Measurements from ENCODE around the gene SMIM21. TPM values are rescaled to one million over a fixed set of nuclear protein-coding genes. Genes with fewer than 3 reads are reported as not detected.

SMIM21 gene
- total RNA-seq, 3 donors from 2014 or later (not counting 1 experiment from before 2014, with no cell fraction given) = not detected

DNA sequence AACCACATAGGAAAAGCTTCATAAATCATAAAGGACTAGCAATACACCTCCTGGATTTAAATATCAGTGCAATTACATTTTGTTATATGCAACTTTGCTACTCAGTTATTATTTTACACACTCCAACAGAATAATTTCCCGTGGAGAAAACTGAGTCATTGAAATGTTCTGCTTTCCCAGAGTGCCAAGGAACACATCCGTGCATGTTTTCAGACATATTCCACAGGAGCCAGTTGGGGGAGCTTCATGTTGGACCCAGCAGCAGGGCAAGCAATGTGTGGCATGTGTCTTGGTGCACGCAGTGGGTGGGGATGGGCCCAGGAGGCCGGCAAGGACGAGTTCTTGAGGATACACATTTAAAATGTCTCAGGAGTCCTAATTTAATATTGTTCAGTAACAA is 14.4 kb upstream of the SMIM21 start:
- Mint-ChIP-seq H3K9me3 (no peaks in the 10 kb centered on the region), H3K27me3 (ENCODE audit: low read depth in 2 of 2) (peaks cover 10 to 16% of the 10 kb centered on the region in 2 donors), H3K4me1 (peaks cover 7% of the 10 kb centered on the region in 2 donors), H3K4me3 (no peak overlapping the region), H3K36me3 (no peaks in the 10 kb centered on the region), H3K27ac (no peak overlapping the region)
- no peaks in the 10 kb centered on the region for H3K27me3 ChIP-seq (ENCODE audit: control insufficient read depth, insufficient read depth, low read length)
- ATAC-seq (no peak), DNase-seq (no peak)
- no peaks in the 10 kb centered on the region for H3K4me1 ChIP-seq (ENCODE audit: control insufficient read depth, insufficient read depth, low read length)
- intact Hi-C loops (cut with micrococcal nuclease) = no loop called here
- H3K36me3 ChIP-seq (ENCODE audit: control insufficient read depth, insufficient read depth, low read length) = no peaks in the 10 kb centered on the region
- 86% methylated on average over 5 of the region's 5 CpGs for WGBS (ENCODE audit: insufficient coverage)
- TF ChIP-seq CTCF (IDR thresholded peaks at IDR 0.05) = no peak
- no peaks in the 10 kb centered on the region for H3K9me3 ChIP-seq (ENCODE audit: control insufficient read depth, insufficient read depth, low read length)
- no peak overlapping the region for H3K4me3 ChIP-seq (ENCODE audit: low read length)
- H3K27ac ChIP-seq (ENCODE audit: low read length) = no peak overlapping the region

DNA sequence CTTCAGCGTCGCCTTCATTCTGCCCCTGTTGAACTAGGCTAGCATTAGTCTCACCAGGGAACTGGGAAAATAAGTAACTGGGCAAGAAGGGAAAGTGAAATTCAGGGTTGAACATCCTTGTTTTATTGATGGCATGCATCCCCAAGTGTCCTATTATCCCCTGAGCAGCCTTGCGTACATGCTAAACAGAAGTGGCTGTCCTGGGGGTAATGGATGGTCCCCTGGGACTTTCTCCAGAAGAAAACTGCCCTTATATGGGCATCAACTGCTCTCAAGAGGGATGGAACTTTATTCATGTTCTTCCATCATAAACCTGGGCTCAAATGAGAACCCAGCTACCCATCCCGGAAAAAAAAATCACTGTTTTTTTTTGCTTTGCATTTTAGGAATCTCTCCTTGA is 11.8 kb upstream of the SMIM21 start:
- Histone ChIP-seq H3K27me3 (ENCODE audit: control insufficient read depth, insufficient read depth, low read length) (no peaks in the 10 kb centered on the region), H3K4me1 (ENCODE audit: control insufficient read depth, insufficient read depth, low read length) (no peaks in the 10 kb centered on the region), H3K4me3 (ENCODE audit: low read length) (no peak overlapping the region), H3K27ac (ENCODE audit: low read length) (no peak overlapping the region), H3K9me3 (ENCODE audit: control insufficient read depth, insufficient read depth, low read length) (no peaks in the 10 kb centered on the region), H3K36me3 (ENCODE audit: control insufficient read depth, insufficient read depth, low read length) (no peaks in the 10 kb centered on the region)
- Mint-ChIP-seq H3K27me3 (ENCODE audit: low read depth in 2 of 2) (peaks cover 17 to 22% of the 10 kb centered on the region in 2 donors), H3K36me3 (no peaks in the 10 kb centered on the region), H3K9me3 (no peaks in the 10 kb centered on the region), H3K4me1 (peaks cover 7% of the 10 kb centered on the region in 2 donors), H3K4me3 (no peak overlapping the region), H3K27ac (no peak overlapping the region)
- no peak for DNase-seq
- intact Hi-C loops (cut with micrococcal nuclease) = no loop called here
- TF ChIP-seq CTCF (IDR thresholded peaks at IDR 0.05) = no peak
- ATAC-seq = no peak
- 96% methylated on average over 4 of the region's 4 CpGs for WGBS (ENCODE audit: insufficient coverage)

- WGBS (ENCODE audit: insufficient coverage) = 72% methylated on average over 3 of the region's 3 CpGs
- Mint-ChIP-seq H3K4me3 (no peak overlapping the region), H3K27ac (no peak overlapping the region), H3K27me3 (ENCODE audit: low read depth in 2 of 2) (peaks cover 12 to 19% of the 10 kb centered on the region in 2 donors), H3K36me3 (no peaks in the 10 kb centered on the region), H3K9me3 (no peaks in the 10 kb centered on the region), H3K4me1 (peaks cover 3% of the 10 kb centered on the region in 2 donors)
- H3K27me3 ChIP-seq (ENCODE audit: control insufficient read depth, insufficient read depth, low read length) = no peaks in the 10 kb centered on the region
- no peaks in the 10 kb centered on the region for H3K9me3 ChIP-seq (ENCODE audit: control insufficient read depth, insufficient read depth, low read length)
- ATAC-seq = no peak
- DNase-seq = no peak
- intact Hi-C loops (cut with micrococcal nuclease) = no loop called here
- H3K27ac ChIP-seq (ENCODE audit: low read length) = no peak overlapping the region
- no peaks in the 10 kb centered on the region for H3K36me3 ChIP-seq (ENCODE audit: control insufficient read depth, insufficient read depth, low read length)
- no peak overlapping the region for H3K4me3 ChIP-seq (ENCODE audit: low read length)
- no peaks in the 10 kb centered on the region for H3K4me1 ChIP-seq (ENCODE audit: control insufficient read depth, insufficient read depth, low read length)
- TF ChIP-seq CTCF (IDR thresholded peaks at IDR 0.05) = no peak
Observed at GRCh38 chr18:75438891-75439290, 11.4 kb upstream of the SMIM21 start.

DNA sequence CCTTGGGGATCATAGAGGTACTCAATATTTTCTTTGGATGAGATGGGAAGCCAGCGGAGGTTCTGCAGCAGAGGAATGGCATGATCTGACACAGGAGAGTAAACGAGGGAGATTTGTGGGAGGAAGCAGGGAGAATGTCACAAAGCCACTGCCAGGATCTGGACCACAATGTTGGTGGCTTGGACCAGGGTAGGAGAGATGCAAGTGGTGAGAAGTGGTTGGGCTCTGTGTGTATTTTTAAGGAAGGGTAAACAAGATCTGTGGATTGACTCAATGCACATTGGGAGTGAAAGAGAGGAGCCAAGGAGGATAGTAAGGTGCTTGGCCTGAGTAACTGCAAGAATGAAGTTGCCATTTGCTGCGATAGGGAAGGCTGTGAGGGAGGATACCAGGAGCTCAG is 10.5 kb upstream of the SMIM21 start:
- ATAC-seq (no peak), DNase-seq (no peak)
- H3K36me3 Mint-ChIP-seq = no peaks in the 10 kb centered on the region
- H3K27ac Mint-ChIP-seq = no peak overlapping the region
- no peaks in the 10 kb centered on the region for H3K4me1 Mint-ChIP-seq
- Histone ChIP-seq H3K9me3 (ENCODE audit: control insufficient read depth, insufficient read depth, low read length) (no peaks in the 10 kb centered on the region), H3K27me3 (ENCODE audit: control insufficient read depth, insufficient read depth, low read length) (no peaks in the 10 kb centered on the region), H3K27ac (ENCODE audit: low read length) (no peak overlapping the region), H3K4me3 (ENCODE audit: low read length) (no peak overlapping the region), H3K4me1 (ENCODE audit: control insufficient read depth, insufficient read depth, low read length) (no peaks in the 10 kb centered on the region), H3K36me3 (ENCODE audit: control insufficient read depth, insufficient read depth, low read length) (no peaks in the 10 kb centered on the region)
- no peak overlapping the region for H3K4me3 Mint-ChIP-seq
- H3K9me3 Mint-ChIP-seq = no peaks in the 10 kb centered on the region
- WGBS (ENCODE audit: insufficient coverage) = 85% methylated on average over 3 of the region's 3 CpGs
- peaks cover 10 to 18% of the 10 kb centered on the region in 2 donors for H3K27me3 Mint-ChIP-seq (ENCODE audit: low read depth in 2 of 2)
- intact Hi-C loops (cut with micrococcal nuclease) = no loop called here
- no peak for TF ChIP-seq CTCF (IDR thresholded peaks at IDR 0.05)
